ENCODE data around the gene KDM4D. TPM values are rescaled to one million over a fixed set of nuclear protein-coding genes. Genes with fewer than 3 reads are reported as not detected.

The KDM4D gene
- total RNA-seq, 1 donor from 2014 or later, result 0.93 TPM

- peaks cover 1% of the 10 kb centered on the region for H3K36me3 ChIP-seq (ENCODE audit: insufficient read depth, low read length)
- DNase-seq (ENCODE audit: low read depth) (no peak), FAIRE-seq (no peak)
- Mint-ChIP-seq H3K4me1 (ENCODE audit: low read depth, unreplicated experiment) (peaks cover 5% of the 10 kb centered on the region), H3K9me3 (ENCODE audit: unreplicated experiment) (no peaks in the 10 kb centered on the region), H3K27me3 (ENCODE audit: low read depth, unreplicated experiment) (peaks cover 4% of the 10 kb centered on the region), H3K36me3 (ENCODE audit: low read depth, unreplicated experiment) (no peaks in the 10 kb centered on the region), H3K27ac (ENCODE audit: unreplicated experiment) (no peak overlapping the region), H3K4me3 (ENCODE audit: unreplicated experiment) (no peak overlapping the region)
- H3K27ac ChIP-seq (ENCODE audit: low read depth, low read length), result no peak overlapping the region
- H3K9ac ChIP-seq (ENCODE audit: low read length), result no peak overlapping the region
- no peaks in the 10 kb centered on the region for H3K27me3 ChIP-seq (ENCODE audit: insufficient read depth, low read length)
- H3K4me3 ChIP-seq (ENCODE audit: insufficient read depth, low read depth, low read length), result no peak overlapping the region
- TF ChIP-seq EZH2 (IDR thresholded peaks at IDR 0.05; ENCODE audit: insufficient read depth, low read length), result no peak
- TF ChIP-seq, protein P1, sequence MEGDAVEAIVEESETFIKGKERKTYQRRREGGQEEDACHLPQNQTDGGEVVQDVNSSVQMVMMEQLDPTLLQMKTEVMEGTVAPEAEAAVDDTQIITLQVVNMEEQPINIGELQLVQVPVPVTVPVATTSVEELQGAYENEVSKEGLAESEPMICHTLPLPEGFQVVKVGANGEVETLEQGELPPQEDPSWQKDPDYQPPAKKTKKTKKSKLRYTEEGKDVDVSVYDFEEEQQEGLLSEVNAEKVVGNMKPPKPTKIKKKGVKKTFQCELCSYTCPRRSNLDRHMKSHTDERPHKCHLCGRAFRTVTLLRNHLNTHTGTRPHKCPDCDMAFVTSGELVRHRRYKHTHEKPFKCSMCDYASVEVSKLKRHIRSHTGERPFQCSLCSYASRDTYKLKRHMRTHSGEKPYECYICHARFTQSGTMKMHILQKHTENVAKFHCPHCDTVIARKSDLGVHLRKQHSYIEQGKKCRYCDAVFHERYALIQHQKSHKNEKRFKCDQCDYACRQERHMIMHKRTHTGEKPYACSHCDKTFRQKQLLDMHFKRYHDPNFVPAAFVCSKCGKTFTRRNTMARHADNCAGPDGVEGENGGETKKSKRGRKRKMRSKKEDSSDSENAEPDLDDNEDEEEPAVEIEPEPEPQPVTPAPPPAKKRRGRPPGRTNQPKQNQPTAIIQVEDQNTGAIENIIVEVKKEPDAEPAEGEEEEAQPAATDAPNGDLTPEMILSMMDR (IDR thresholded peaks at IDR 0.05; ENCODE audit: insufficient read depth, low read depth, low read length), result no peak
- H3K79me2 ChIP-seq (ENCODE audit: insufficient read depth, low read length), result no peaks in the 10 kb centered on the region
- H4K20me1 ChIP-seq (ENCODE audit: insufficient read depth, low read length), result no peaks in the 10 kb centered on the region
- H3K9me3 ChIP-seq (ENCODE audit: insufficient read depth, low read depth, low read length), result no peaks in the 10 kb centered on the region
- no peak overlapping the region for H3K4me2 ChIP-seq (ENCODE audit: low read length)
- no peaks in the 10 kb centered on the region for H3K4me1 ChIP-seq (ENCODE audit: insufficient read depth, low read length)
- no peak overlapping the region for H2AFZ ChIP-seq (ENCODE audit: low read depth, low read length)
Measured at GRCh38 chr11:94954753-94955152, 18.8 kb upstream of the KDM4D start.

- Histone ChIP-seq H3K4me3 (ENCODE audit: insufficient read depth, low read depth, low read length) (no peak overlapping the region), H3K4me1 (ENCODE audit: insufficient read depth, low read length) (no peaks in the 10 kb centered on the region), H3K27me3 (ENCODE audit: insufficient read depth, low read length) (no peaks in the 10 kb centered on the region), H3K79me2 (ENCODE audit: insufficient read depth, low read length) (no peaks in the 10 kb centered on the region), H3K9ac (ENCODE audit: low read length) (no peak overlapping the region), H3K27ac (ENCODE audit: low read depth, low read length) (no peak overlapping the region), H3K9me3 (ENCODE audit: insufficient read depth, low read depth, low read length) (no peaks in the 10 kb centered on the region), H3K4me2 (ENCODE audit: low read length) (no peak overlapping the region), H2AFZ (ENCODE audit: low read depth, low read length) (no peak overlapping the region), H4K20me1 (ENCODE audit: insufficient read depth, low read length) (no peaks in the 10 kb centered on the region), H3K36me3 (ENCODE audit: insufficient read depth, low read length) (peaks cover 15% of the 10 kb centered on the region)
- no peaks in the 10 kb centered on the region for H3K9me3 Mint-ChIP-seq (ENCODE audit: unreplicated experiment)
- H3K27ac Mint-ChIP-seq (ENCODE audit: unreplicated experiment), result no peak overlapping the region
- H3K27me3 Mint-ChIP-seq (ENCODE audit: low read depth, unreplicated experiment), result peaks cover 4% of the 10 kb centered on the region
- H3K4me3 Mint-ChIP-seq (ENCODE audit: unreplicated experiment), result no peak overlapping the region
- FAIRE-seq, result no peak
- no peak for DNase-seq (ENCODE audit: low read depth)
- no peaks in the 10 kb centered on the region for H3K36me3 Mint-ChIP-seq (ENCODE audit: low read depth, unreplicated experiment)
- TF ChIP-seq EZH2 (IDR thresholded peaks at IDR 0.05; ENCODE audit: insufficient read depth, low read length), result no peak
- TF ChIP-seq, protein P1 (IDR thresholded peaks at IDR 0.05; ENCODE audit: insufficient read depth, low read depth, low read length), result no peak
- H3K4me1 Mint-ChIP-seq (ENCODE audit: low read depth, unreplicated experiment), result peaks cover 5% of the 10 kb centered on the region
Measured at GRCh38 chr11:94956963-94957362, 16.5 kb upstream of the KDM4D start.

DNA sequence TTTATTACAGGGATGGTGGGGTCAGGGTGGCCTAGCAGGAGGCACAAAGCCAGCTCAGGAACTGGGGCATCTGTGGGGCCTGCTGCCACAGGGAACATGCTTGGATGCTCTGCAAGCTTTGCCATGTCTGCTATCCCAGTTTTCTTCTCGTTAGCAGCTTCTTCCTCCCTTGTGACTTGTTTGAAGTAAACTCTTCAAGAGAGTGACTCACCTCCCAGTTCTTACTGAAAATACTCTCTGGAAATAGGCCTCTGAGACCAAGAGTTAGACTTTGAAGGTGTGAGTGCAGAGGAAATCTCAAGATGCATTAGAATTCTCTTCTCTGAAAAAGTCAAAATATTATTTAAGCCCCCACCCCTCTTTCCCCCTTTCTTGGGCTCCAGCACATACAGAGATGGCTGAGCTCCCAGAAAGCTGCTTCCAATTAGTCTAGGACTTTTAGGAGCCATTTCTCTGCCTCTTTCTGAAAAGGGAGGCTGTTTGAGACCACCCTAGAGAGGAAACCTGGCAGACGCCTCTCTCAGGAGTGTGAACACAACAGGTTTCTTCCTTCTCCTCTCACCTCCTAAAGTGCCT, 15.3 kb upstream of the KDM4D start:
- Histone ChIP-seq H3K9ac (ENCODE audit: low read length) (no peak overlapping the region), H4K20me1 (ENCODE audit: insufficient read depth, low read length) (no peaks in the 10 kb centered on the region), H3K4me1 (ENCODE audit: insufficient read depth, low read length) (no peaks in the 10 kb centered on the region), H3K4me2 (ENCODE audit: low read length) (no peak overlapping the region), H3K36me3 (ENCODE audit: insufficient read depth, low read length) (peaks cover 22% of the 10 kb centered on the region), H3K9me3 (ENCODE audit: insufficient read depth, low read depth, low read length) (no peaks in the 10 kb centered on the region), H2AFZ (ENCODE audit: low read depth, low read length) (no peak overlapping the region), H3K27ac (ENCODE audit: low read depth, low read length) (no peak overlapping the region), H3K4me3 (ENCODE audit: insufficient read depth, low read depth, low read length) (no peak overlapping the region), H3K79me2 (ENCODE audit: insufficient read depth, low read length) (no peaks in the 10 kb centered on the region), H3K27me3 (ENCODE audit: insufficient read depth, low read length) (no peaks in the 10 kb centered on the region)
- H3K9me3 Mint-ChIP-seq (ENCODE audit: unreplicated experiment), result no peaks in the 10 kb centered on the region
- TF ChIP-seq EZH2 (IDR thresholded peaks at IDR 0.05; ENCODE audit: insufficient read depth, low read length), result no peak
- TF ChIP-seq, protein P1 (IDR thresholded peaks at IDR 0.05; ENCODE audit: insufficient read depth, low read depth, low read length), result no peak
- H3K4me3 Mint-ChIP-seq (ENCODE audit: unreplicated experiment), result no peak overlapping the region
- H3K27ac Mint-ChIP-seq (ENCODE audit: unreplicated experiment), result no peak overlapping the region
- H3K27me3 Mint-ChIP-seq (ENCODE audit: low read depth, unreplicated experiment), result peaks cover 4% of the 10 kb centered on the region
- FAIRE-seq (no peak), DNase-seq (ENCODE audit: low read depth) (peak; percentile 39)
- peaks cover 3% of the 10 kb centered on the region for H3K36me3 Mint-ChIP-seq (ENCODE audit: low read depth, unreplicated experiment)
- H3K4me1 Mint-ChIP-seq (ENCODE audit: low read depth, unreplicated experiment), result peaks cover 5% of the 10 kb centered on the region

Data from astrocyte (in vitro differentiated cells and primary cell).